ENCODE measurements around the gene FAM204A. TPM values are rescaled to one million over a fixed set of nuclear protein-coding genes. Genes with fewer than 3 reads are reported as not detected.

Gene FAM204A
- polyA plus RNA-seq, 1 experiment = 23.1 TPM

- no peak overlapping the region for H3K4me3 ChIP-seq (ENCODE audit: low read depth, low read length)
- POLR2A ChIA-PET = no interaction called here
- H3K36me3 ChIP-seq (ENCODE audit: control insufficient read depth, insufficient read depth, low read length) = peaks cover 2% of the 10 kb centered on the region
- CTCF ChIA-PET = interaction anchor here (0.5 kb wide), 1 partner anchor 30 kb away, joined by 3 read pairs; no protein-coding TSS in a partner anchor
- H3K27me3 ChIP-seq (ENCODE audit: control insufficient read depth, insufficient read depth, low read length) = no peaks in the 10 kb centered on the region
- no peak for DNase-seq (ENCODE audit: low read depth)
- TF ChIP-seq CTCF (IDR thresholded peaks at IDR 0.05; ENCODE audit: insufficient read depth, low read depth, low read length) = no peak
Observed at GRCh38 chr10:118309911-118310310, 32.2 kb downstream of the FAM204A start.

DNA sequence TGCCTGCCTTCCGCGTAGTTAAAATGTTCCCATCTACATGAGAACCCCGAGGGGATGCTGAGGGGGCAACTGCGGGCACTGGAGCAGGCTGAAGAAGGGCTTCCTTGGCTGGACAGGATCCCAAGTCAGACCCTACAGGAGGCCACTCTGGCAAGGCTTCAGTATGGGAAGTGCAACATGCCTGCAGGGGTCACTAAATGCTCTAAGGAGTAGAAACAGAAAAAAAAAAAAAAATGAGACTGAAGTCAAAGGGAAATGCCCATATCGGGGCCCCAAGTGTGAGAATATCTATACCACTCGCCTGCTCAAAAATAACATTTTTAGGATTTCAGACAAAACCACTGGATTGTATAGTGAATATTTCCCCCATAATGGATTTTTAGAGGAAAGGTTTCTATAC is 33.5 kb downstream of the FAM204A start:
- Histone ChIP-seq H3K27me3 (ENCODE audit: control insufficient read depth, insufficient read depth, low read length) (no peaks in the 10 kb centered on the region), H3K4me3 (ENCODE audit: low read depth, low read length) (no peak overlapping the region), H3K36me3 (ENCODE audit: control insufficient read depth, insufficient read depth, low read length) (peaks cover 4% of the 10 kb centered on the region)
- ChIA-PET POLR2A (no interaction called here), CTCF (no interaction called here)
- DNase-seq (ENCODE audit: low read depth) = no peak
- no peak for TF ChIP-seq CTCF (IDR thresholded peaks at IDR 0.05; ENCODE audit: insufficient read depth, low read depth, low read length)

GRCh38 chr10:118307859-118308258 is 34.3 kb downstream of the FAM204A start:
- Histone ChIP-seq H3K36me3 (ENCODE audit: control insufficient read depth, insufficient read depth, low read length) (peaks cover 4% of the 10 kb centered on the region), H3K4me3 (ENCODE audit: low read depth, low read length) (no peak overlapping the region), H3K27me3 (ENCODE audit: control insufficient read depth, insufficient read depth, low read length) (no peaks in the 10 kb centered on the region)
- no peak for TF ChIP-seq CTCF (IDR thresholded peaks at IDR 0.05; ENCODE audit: insufficient read depth, low read depth, low read length)
- ChIA-PET POLR2A (no interaction called here), CTCF (interaction anchor here (1.0 kb wide), 1 partner anchor 152 kb away, joined by 3 read pairs; no protein-coding TSS in a partner anchor)
- DNase-seq (ENCODE audit: low read depth) = no peak

GRCh38 chr10:118307220-118307619 is 34.9 kb downstream of the FAM204A start:
- CTCF ChIA-PET = interaction anchor here (0.6 to 1.0 kb wide), 2 partner anchors 44 to 152 kb away, joined by 3 to 4 read pairs; no protein-coding TSS in a partner anchor
- Histone ChIP-seq H3K36me3 (ENCODE audit: control insufficient read depth, insufficient read depth, low read length) (peaks cover 4% of the 10 kb centered on the region), H3K4me3 (ENCODE audit: low read depth, low read length) (no peak overlapping the region), H3K27me3 (ENCODE audit: control insufficient read depth, insufficient read depth, low read length) (no peaks in the 10 kb centered on the region)
- DNase-seq (ENCODE audit: low read depth) = no peak
- no peak for TF ChIP-seq CTCF (IDR thresholded peaks at IDR 0.05; ENCODE audit: insufficient read depth, low read depth, low read length)
- POLR2A ChIA-PET = no interaction called here

- Histone ChIP-seq H3K27me3 (ENCODE audit: control insufficient read depth, insufficient read depth, low read length) (no peaks in the 10 kb centered on the region), H3K4me3 (ENCODE audit: low read depth, low read length) (no peak overlapping the region), H3K36me3 (ENCODE audit: control insufficient read depth, insufficient read depth, low read length) (peaks cover 4% of the 10 kb centered on the region)
- no peak for DNase-seq (ENCODE audit: low read depth)
- ChIA-PET POLR2A (no interaction called here), CTCF (interaction anchor here (0.6 to 1.7 kb wide), 2 partner anchors 110 to 809 kb away, joined by 4 to 7 read pairs; no protein-coding TSS in a partner anchor)
- no peak for TF ChIP-seq CTCF (IDR thresholded peaks at IDR 0.05; ENCODE audit: insufficient read depth, low read depth, low read length)
Observed at GRCh38 chr10:118305730-118306129, 36.4 kb downstream of the FAM204A start.

All from BJ (cell line).